ENCODE results near the gene NR3C2. TPM values are rescaled to one million over a fixed set of nuclear protein-coding genes. Genes with fewer than 3 reads are reported as not detected.

The NR3C2 gene
- total RNA-seq, 1 donor from 2014 or later: 2.5 TPM

GRCh38 chr4:148380291-148380690 is 61.9 kb downstream of the NR3C2 start:
- H3K9me3 ChIP-seq (ENCODE audit: insufficient read depth, low read depth, low read length): no peaks in the 10 kb centered on the region
- H3K27me3 ChIP-seq (ENCODE audit: insufficient read depth, low read length): no peaks in the 10 kb centered on the region
- H3K9me3 Mint-ChIP-seq (ENCODE audit: unreplicated experiment): no peaks in the 10 kb centered on the region
- H3K79me2 ChIP-seq (ENCODE audit: insufficient read depth, low read length): no peaks in the 10 kb centered on the region
- TF ChIP-seq CTCF (IDR thresholded peaks at IDR 0.05; ENCODE audit: insufficient read depth, low read depth, low read length) (no peak), EZH2 (IDR thresholded peaks at IDR 0.05; ENCODE audit: insufficient read depth, low read length) (no peak)
- no peak for DNase-seq (ENCODE audit: low read depth)
- H3K9ac ChIP-seq (ENCODE audit: low read length): no peak overlapping the region
- H4K20me1 ChIP-seq (ENCODE audit: insufficient read depth, low read length): no peaks in the 10 kb centered on the region
- no peak overlapping the region for H2AFZ ChIP-seq (ENCODE audit: low read depth, low read length)
- H3K4me1 Mint-ChIP-seq (ENCODE audit: low read depth, unreplicated experiment): peaks cover 8% of the 10 kb centered on the region
- no peak overlapping the region for H3K27ac Mint-ChIP-seq (ENCODE audit: unreplicated experiment)
- no peak overlapping the region for H3K4me2 ChIP-seq (ENCODE audit: low read length)
- H3K4me3 ChIP-seq (ENCODE audit: insufficient read depth, low read depth, low read length): no peak overlapping the region
- H3K36me3 Mint-ChIP-seq (ENCODE audit: low read depth, unreplicated experiment): peaks cover 2% of the 10 kb centered on the region
- no peaks in the 10 kb centered on the region for H3K36me3 ChIP-seq (ENCODE audit: insufficient read depth, low read length)
- H3K4me3 Mint-ChIP-seq (ENCODE audit: unreplicated experiment): no peak overlapping the region
- no peaks in the 10 kb centered on the region for H3K27me3 Mint-ChIP-seq (ENCODE audit: low read depth, unreplicated experiment)
- H3K4me1 ChIP-seq (ENCODE audit: insufficient read depth, low read length): no peaks in the 10 kb centered on the region
- H3K27ac ChIP-seq (ENCODE audit: low read depth, low read length): no peak overlapping the region
- no peak for FAIRE-seq

- H3K79me2 ChIP-seq (ENCODE audit: insufficient read depth, low read length): no peaks in the 10 kb centered on the region
- peak overlapping the region; percentile 64 for H3K4me2 ChIP-seq (ENCODE audit: low read length)
- H3K4me1 ChIP-seq (ENCODE audit: insufficient read depth, low read length): no peaks in the 10 kb centered on the region
- H3K27me3 ChIP-seq (ENCODE audit: insufficient read depth, low read length): no peaks in the 10 kb centered on the region
- no peak overlapping the region for H3K9ac ChIP-seq (ENCODE audit: low read length)
- peaks cover 2% of the 10 kb centered on the region for H3K36me3 Mint-ChIP-seq (ENCODE audit: low read depth, unreplicated experiment)
- TF ChIP-seq EZH2 (IDR thresholded peaks at IDR 0.05; ENCODE audit: insufficient read depth, low read length) (no peak), CTCF (IDR thresholded peaks at IDR 0.05; ENCODE audit: insufficient read depth, low read depth, low read length) (no peak)
- no peak overlapping the region for H3K27ac ChIP-seq (ENCODE audit: low read depth, low read length)
- FAIRE-seq (no peak), DNase-seq (ENCODE audit: low read depth) (peak; percentile 64)
- no peaks in the 10 kb centered on the region for H3K27me3 Mint-ChIP-seq (ENCODE audit: low read depth, unreplicated experiment)
- no peak overlapping the region for H3K4me3 ChIP-seq (ENCODE audit: insufficient read depth, low read depth, low read length)
- peaks cover 8% of the 10 kb centered on the region for H3K4me1 Mint-ChIP-seq (ENCODE audit: low read depth, unreplicated experiment)
- no peaks in the 10 kb centered on the region for H4K20me1 ChIP-seq (ENCODE audit: insufficient read depth, low read length)
- no peak overlapping the region for H2AFZ ChIP-seq (ENCODE audit: low read depth, low read length)
- H3K9me3 Mint-ChIP-seq (ENCODE audit: unreplicated experiment): no peaks in the 10 kb centered on the region
- no peaks in the 10 kb centered on the region for H3K9me3 ChIP-seq (ENCODE audit: insufficient read depth, low read depth, low read length)
- H3K36me3 ChIP-seq (ENCODE audit: insufficient read depth, low read length): no peaks in the 10 kb centered on the region
- H3K4me3 Mint-ChIP-seq (ENCODE audit: unreplicated experiment): no peak overlapping the region
- no peak overlapping the region for H3K27ac Mint-ChIP-seq (ENCODE audit: unreplicated experiment)
Observed at GRCh38 chr4:148376151-148376550, 66.1 kb downstream of the NR3C2 start.

- Mint-ChIP-seq H3K27me3 (ENCODE audit: low read depth, unreplicated experiment) (no peaks in the 10 kb centered on the region), H3K9me3 (ENCODE audit: unreplicated experiment) (no peaks in the 10 kb centered on the region), H3K4me1 (ENCODE audit: low read depth, unreplicated experiment) (peaks cover 8% of the 10 kb centered on the region), H3K4me3 (ENCODE audit: unreplicated experiment) (no peak overlapping the region), H3K27ac (ENCODE audit: unreplicated experiment) (no peak overlapping the region), H3K36me3 (ENCODE audit: low read depth, unreplicated experiment) (peaks cover 2% of the 10 kb centered on the region)
- H4K20me1 ChIP-seq (ENCODE audit: insufficient read depth, low read length): no peaks in the 10 kb centered on the region
- no peak for DNase-seq (ENCODE audit: low read depth)
- H3K27ac ChIP-seq (ENCODE audit: low read depth, low read length): no peak overlapping the region
- TF ChIP-seq CTCF (IDR thresholded peaks at IDR 0.05; ENCODE audit: insufficient read depth, low read depth, low read length): no peak
- no peak for TF ChIP-seq EZH2 (IDR thresholded peaks at IDR 0.05; ENCODE audit: insufficient read depth, low read length)
- no peaks in the 10 kb centered on the region for H3K79me2 ChIP-seq (ENCODE audit: insufficient read depth, low read length)
- H2AFZ ChIP-seq (ENCODE audit: low read depth, low read length): no peak overlapping the region
- no peaks in the 10 kb centered on the region for H3K27me3 ChIP-seq (ENCODE audit: insufficient read depth, low read length)
- no peaks in the 10 kb centered on the region for H3K36me3 ChIP-seq (ENCODE audit: insufficient read depth, low read length)
- FAIRE-seq: no peak
- no peaks in the 10 kb centered on the region for H3K4me1 ChIP-seq (ENCODE audit: insufficient read depth, low read length)
- H3K9ac ChIP-seq (ENCODE audit: low read length): no peak overlapping the region
- no peaks in the 10 kb centered on the region for H3K9me3 ChIP-seq (ENCODE audit: insufficient read depth, low read depth, low read length)
- peak overlapping the region; percentile 64 for H3K4me2 ChIP-seq (ENCODE audit: low read length)
- no peak overlapping the region for H3K4me3 ChIP-seq (ENCODE audit: insufficient read depth, low read depth, low read length)
Observed at GRCh38 chr4:148375584-148375983, 66.6 kb downstream of the NR3C2 start.
